ENCODE results near the gene PRKCA.

The PRKCA gene

DNA sequence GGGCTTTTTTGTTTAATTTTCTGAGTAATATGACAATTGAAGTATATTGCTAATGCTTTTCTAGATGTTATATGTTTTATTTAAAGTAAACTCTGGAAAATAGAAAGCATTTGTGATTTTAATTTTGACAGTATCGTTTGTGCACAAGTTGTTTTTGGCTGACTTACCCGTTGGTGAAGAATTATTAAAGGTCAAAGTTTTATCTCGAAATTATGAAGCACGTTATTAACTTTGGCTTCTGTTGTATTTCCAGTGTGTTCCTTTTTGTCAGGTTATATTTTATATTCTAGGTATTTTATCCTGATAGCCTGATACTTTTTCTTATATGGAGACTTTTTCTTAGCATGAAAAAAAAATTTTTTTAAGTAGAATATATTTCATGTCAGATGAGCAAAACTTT, 16.8 kb downstream of the PRKCA start:
- TF ChIP-seq, protein P1, sequence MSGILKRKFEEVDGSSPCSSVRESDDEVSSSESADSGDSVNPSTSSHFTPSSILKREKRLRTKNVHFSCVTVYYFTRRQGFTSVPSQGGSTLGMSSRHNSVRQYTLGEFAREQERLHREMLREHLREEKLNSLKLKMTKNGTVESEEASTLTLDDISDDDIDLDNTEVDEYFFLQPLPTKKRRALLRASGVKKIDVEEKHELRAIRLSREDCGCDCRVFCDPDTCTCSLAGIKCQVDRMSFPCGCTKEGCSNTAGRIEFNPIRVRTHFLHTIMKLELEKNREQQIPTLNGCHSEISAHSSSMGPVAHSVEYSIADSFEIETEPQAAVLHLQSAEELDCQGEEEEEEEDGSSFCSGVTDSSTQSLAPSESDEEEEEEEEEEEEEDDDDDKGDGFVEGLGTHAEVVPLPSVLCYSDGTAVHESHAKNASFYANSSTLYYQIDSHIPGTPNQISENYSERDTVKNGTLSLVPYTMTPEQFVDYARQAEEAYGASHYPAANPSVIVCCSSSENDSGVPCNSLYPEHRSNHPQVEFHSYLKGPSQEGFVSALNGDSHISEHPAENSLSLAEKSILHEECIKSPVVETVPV (CRISPR knock-in tag; IDR thresholded peaks at IDR 0.05): no peak
- TF ChIP-seq, protein P2, sequence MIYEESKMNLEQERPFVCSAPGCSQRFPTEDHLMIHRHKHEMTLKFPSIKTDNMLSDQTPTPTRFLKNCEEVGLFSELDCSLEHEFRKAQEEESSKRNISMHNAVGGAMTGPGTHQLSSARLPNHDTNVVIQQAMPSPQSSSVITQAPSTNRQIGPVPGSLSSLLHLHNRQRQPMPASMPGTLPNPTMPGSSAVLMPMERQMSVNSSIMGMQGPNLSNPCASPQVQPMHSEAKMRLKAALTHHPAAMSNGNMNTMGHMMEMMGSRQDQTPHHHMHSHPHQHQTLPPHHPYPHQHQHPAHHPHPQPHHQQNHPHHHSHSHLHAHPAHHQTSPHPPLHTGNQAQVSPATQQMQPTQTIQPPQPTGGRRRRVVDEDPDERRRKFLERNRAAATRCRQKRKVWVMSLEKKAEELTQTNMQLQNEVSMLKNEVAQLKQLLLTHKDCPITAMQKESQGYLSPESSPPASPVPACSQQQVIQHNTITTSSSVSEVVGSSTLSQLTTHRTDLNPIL (CRISPR knock-in tag; IDR thresholded peaks at IDR 0.05; ENCODE audit: low read depth): no peak
- TF ChIP-seq ZNF565 (CRISPR knock-in tag; conservative IDR thresholded peaks at IDR 0.05; ENCODE audit: low read depth) (no peak), SNAI2 (CRISPR knock-in tag; IDR thresholded peaks at IDR 0.05) (no peak), OSR1 (CRISPR knock-in tag; IDR thresholded peaks at IDR 0.05) (no peak), ZNF70 (CRISPR knock-in tag; IDR thresholded peaks at IDR 0.05) (no peak), TOX (CRISPR knock-in tag; IDR thresholded peaks at IDR 0.05; ENCODE audit: borderline replicate concordance) (no peak), TCF4 (CRISPR knock-in tag; IDR thresholded peaks at IDR 0.05; ENCODE audit: borderline replicate concordance) (no peak), ISL1 (CRISPR knock-in tag; IDR thresholded peaks at IDR 0.05) (no peak), PPARA (CRISPR knock-in tag; IDR thresholded peaks at IDR 0.05; ENCODE audit: borderline replicate concordance) (no peak), ZFP30 (CRISPR knock-in tag; IDR thresholded peaks at IDR 0.05) (no peak), ZC3H10 (CRISPR knock-in tag; IDR thresholded peaks at IDR 0.05) (no peak), GLIS3 (CRISPR knock-in tag; IDR thresholded peaks at IDR 0.05) (no peak), BACH2 (CRISPR knock-in tag; IDR thresholded peaks at IDR 0.05; ENCODE audit: borderline replicate concordance) (no peak), CSDC2 (CRISPR knock-in tag; IDR thresholded peaks at IDR 0.05) (no peak)
- ATAC-seq: no peak

DNA sequence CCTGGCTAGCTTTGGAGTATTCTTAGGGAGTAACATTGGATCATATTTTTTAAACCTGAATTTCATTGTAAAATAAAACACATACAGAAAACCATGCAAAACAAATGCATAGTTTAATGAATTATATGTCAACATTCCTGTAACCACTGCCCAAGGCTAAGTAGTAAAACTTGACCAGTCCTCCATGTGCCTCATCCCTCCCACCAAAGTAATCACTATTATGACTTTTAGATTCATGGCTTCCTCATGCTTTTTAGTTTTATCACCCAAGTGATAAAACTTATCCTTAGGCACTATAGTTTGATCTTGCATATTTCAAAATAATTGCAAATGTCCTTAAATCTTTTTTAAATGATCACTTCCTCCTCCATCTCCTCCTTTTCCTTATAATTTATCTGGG, 20.4 kb downstream of the PRKCA start:
- ATAC-seq: no peak
- TF ChIP-seq, protein P3, sequence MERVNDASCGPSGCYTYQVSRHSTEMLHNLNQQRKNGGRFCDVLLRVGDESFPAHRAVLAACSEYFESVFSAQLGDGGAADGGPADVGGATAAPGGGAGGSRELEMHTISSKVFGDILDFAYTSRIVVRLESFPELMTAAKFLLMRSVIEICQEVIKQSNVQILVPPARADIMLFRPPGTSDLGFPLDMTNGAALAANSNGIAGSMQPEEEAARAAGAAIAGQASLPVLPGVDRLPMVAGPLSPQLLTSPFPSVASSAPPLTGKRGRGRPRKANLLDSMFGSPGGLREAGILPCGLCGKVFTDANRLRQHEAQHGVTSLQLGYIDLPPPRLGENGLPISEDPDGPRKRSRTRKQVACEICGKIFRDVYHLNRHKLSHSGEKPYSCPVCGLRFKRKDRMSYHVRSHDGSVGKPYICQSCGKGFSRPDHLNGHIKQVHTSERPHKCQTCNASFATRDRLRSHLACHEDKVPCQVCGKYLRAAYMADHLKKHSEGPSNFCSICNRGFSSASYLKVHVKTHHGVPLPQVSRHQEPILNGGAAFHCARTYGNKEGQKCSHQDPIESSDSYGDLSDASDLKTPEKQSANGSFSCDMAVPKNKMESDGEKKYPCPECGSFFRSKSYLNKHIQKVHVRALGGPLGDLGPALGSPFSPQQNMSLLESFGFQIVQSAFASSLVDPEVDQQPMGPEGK (CRISPR knock-in tag; IDR thresholded peaks at IDR 0.05; ENCODE audit: borderline replicate concordance): no peak
- no peak for TF ChIP-seq ZC3H10 (CRISPR knock-in tag; IDR thresholded peaks at IDR 0.05)
- no peak for TF ChIP-seq ESRRG (CRISPR knock-in tag; IDR thresholded peaks at IDR 0.05)
- TF ChIP-seq RARB (CRISPR knock-in tag; IDR thresholded peaks at IDR 0.05): no peak
- TF ChIP-seq, protein P4, sequence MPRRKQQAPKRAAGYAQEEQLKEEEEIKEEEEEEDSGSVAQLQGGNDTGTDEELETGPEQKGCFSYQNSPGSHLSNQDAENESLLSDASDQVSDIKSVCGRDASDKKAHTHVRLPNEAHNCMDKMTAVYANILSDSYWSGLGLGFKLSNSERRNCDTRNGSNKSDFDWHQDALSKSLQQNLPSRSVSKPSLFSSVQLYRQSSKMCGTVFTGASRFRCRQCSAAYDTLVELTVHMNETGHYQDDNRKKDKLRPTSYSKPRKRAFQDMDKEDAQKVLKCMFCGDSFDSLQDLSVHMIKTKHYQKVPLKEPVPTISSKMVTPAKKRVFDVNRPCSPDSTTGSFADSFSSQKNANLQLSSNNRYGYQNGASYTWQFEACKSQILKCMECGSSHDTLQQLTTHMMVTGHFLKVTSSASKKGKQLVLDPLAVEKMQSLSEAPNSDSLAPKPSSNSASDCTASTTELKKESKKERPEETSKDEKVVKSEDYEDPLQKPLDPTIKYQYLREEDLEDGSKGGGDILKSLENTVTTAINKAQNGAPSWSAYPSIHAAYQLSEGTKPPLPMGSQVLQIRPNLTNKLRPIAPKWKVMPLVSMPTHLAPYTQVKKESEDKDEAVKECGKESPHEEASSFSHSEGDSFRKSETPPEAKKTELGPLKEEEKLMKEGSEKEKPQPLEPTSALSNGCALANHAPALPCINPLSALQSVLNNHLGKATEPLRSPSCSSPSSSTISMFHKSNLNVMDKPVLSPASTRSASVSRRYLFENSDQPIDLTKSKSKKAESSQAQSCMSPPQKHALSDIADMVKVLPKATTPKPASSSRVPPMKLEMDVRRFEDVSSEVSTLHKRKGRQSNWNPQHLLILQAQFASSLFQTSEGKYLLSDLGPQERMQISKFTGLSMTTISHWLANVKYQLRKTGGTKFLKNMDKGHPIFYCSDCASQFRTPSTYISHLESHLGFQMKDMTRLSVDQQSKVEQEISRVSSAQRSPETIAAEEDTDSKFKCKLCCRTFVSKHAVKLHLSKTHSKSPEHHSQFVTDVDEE (CRISPR knock-in tag; IDR thresholded peaks at IDR 0.05): no peak
- TF ChIP-seq ZFP30 (CRISPR knock-in tag; IDR thresholded peaks at IDR 0.05): no peak
- TF ChIP-seq OSR1 (CRISPR knock-in tag; IDR thresholded peaks at IDR 0.05): no peak

DNA sequence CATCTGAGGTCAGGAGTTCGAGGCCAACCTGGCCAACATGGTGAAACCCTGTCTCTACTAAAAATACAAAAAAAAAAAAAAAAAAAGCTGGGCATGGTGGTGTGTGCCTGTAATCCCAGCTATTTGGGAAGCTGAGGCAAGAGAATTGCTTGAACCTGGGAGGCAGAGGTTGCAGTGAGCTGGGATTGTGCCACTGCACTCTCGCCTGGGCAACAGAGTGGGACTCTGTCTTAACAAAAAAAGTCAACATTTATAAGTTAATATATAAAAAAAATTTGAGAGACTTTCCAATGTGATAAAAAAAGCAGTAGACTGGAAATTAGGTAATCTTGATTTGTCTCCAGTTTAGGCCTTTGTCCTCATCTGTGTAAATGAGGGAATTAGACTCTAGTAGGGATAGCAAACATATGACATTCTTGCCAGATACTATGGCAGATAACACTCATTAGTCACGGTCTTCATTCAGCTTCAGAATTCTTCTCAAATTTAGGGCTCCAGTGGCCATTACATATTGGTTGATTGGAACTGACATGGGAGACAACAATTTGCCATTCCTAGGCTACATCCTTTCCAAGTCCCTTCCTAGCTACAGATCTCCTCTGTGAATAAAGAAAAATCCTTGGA, 22.1 kb downstream of the PRKCA start:
- ATAC-seq: peak; percentile 51
- TF ChIP-seq SNAI2 (CRISPR knock-in tag; IDR thresholded peaks at IDR 0.05) (0 out of 2 replicates have a peak, but pooled peaks have one; percentile 66), ISL1 (CRISPR knock-in tag; IDR thresholded peaks at IDR 0.05) (peak; percentile 76), ESRRG (CRISPR knock-in tag; IDR thresholded peaks at IDR 0.05) (0 out of 2 replicates have a peak, but pooled peaks have one; percentile 48), GLIS3 (CRISPR knock-in tag; IDR thresholded peaks at IDR 0.05) (0 out of 2 replicates have a peak, but pooled peaks have one; percentile 32)
- TF ChIP-seq, protein P2 (CRISPR knock-in tag; IDR thresholded peaks at IDR 0.05; ENCODE audit: low read depth): 0 out of 2 replicates have a peak, but pooled peaks have one; percentile 31
